SJSA1 (cell line): ENCODE results near the gene ATP8A2. TPM values are rescaled to one million over a fixed set of nuclear protein-coding genes. Genes with fewer than 3 reads are reported as not detected.

ENCODE experiments used
- DNase-seq, 2 experiments: peaks; one replicate each; pipeline ENCODE4 v3.0.0-alpha.2; 2015 to 2020; ENCODE audit warnings: low spot score in 2 of 2, low read depth in 1 of 2
- H3K27ac ChIP-seq: fragments of 250-450 bp; sonication (Bioruptor Pico); 2 replicates; pipeline ENCODE4 v1.5.1; 2020; ENCODE audit warnings: mild to moderate bottlenecking, moderate library complexity
- H3K27me3 ChIP-seq: fragments of 250-450 bp; sonication (Bioruptor Pico); replicated peaks from 2 replicates; pipeline ENCODE4 v1.5.1; 2020; ENCODE audit warnings: mild to moderate bottlenecking, moderate library complexity
- H3K36me3 ChIP-seq: fragments of 250-450 bp; sonication (Bioruptor Pico); 2 replicates; pipeline ENCODE4 v1.5.1; 2020; ENCODE audit warnings: mild to moderate bottlenecking
- H3K4me1 ChIP-seq: fragments of 250-450 bp; sonication (Bioruptor Pico); replicated peaks from 2 replicates; pipeline ENCODE4 v1.6.1; 2021; ENCODE audit warnings: mild to moderate bottlenecking
- H3K4me3 ChIP-seq: fragments of 250-450 bp; sonication (Bioruptor Pico); 2 replicates; pipeline ENCODE4 v1.5.1; 2020; ENCODE audit warnings: mild to moderate bottlenecking
- H3K9me3 ChIP-seq: fragments of 250-450 bp; sonication (Bioruptor Pico); replicated peaks from 2 replicates; pipeline ENCODE4 v1.5.1; 2020; ENCODE audit warnings: mild to moderate bottlenecking
- total RNA-seq: library from RNA; depleted of rRNA; stranded (reverse); fragments of >200 nt; shearing (Covaris generic); gene quantifications from 2 replicates; pipeline ENCODE4 v1.2.3, GENCODE V29; 2014

The ATP8A2 gene
- total RNA-seq, 1 experiment from 2014 or later: 0.13 TPM

DNA sequence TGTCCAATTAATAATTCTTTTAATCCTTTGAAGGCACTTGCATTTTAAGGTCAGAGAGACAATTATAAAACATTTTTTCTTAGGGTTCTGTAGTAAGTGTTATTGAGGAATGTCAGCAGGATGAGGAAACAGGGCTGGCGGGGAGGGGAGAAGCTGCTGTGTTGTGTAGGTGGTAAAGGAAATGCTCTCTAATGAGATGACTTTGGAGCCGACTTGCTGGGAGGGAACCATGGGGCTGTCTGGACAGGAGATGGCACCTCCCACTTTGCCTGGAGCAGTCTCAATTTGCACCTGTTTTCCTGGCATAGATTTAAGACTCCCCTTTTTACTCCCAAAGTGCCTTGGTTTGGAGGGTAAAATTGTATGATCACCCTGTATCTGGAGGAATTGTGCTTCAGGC lies 230.4 kb downstream of the ATP8A2 start:
- no peaks in the 10 kb centered on the region for H3K27me3 ChIP-seq
- H3K4me1 ChIP-seq: no peaks in the 10 kb centered on the region
- H3K36me3 ChIP-seq: no peaks in the 10 kb centered on the region
- DNase-seq: no peak
- H3K27ac ChIP-seq: no peak overlapping the region
- no peak overlapping the region for H3K4me3 ChIP-seq
- H3K9me3 ChIP-seq: no peaks in the 10 kb centered on the region

DNA sequence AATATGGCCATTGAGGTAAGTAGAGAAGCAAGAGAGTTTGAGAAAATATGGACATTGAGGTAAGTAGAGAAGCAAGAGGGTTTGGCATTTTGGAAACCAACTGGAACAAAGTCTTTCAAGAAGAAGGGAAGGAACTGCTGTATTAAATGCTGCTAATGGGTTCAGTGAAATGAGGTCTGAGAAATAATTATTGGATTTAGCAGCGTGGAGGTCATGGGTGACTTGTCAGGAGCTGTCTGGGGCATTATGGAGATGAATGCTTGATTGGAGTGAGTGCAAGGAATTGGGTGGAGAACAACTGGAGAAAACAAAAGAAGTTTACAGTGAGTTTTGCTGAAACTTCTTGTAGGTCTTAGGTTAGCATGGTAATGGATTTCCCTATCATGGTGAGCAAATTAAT lies 232.3 kb downstream of the ATP8A2 start:
- Histone ChIP-seq H3K4me1 (no peaks in the 10 kb centered on the region), H3K9me3 (no peaks in the 10 kb centered on the region), H3K27me3 (no peaks in the 10 kb centered on the region), H3K36me3 (no peaks in the 10 kb centered on the region), H3K27ac (no peak overlapping the region), H3K4me3 (no peak overlapping the region)
- no peak for DNase-seq

DNA sequence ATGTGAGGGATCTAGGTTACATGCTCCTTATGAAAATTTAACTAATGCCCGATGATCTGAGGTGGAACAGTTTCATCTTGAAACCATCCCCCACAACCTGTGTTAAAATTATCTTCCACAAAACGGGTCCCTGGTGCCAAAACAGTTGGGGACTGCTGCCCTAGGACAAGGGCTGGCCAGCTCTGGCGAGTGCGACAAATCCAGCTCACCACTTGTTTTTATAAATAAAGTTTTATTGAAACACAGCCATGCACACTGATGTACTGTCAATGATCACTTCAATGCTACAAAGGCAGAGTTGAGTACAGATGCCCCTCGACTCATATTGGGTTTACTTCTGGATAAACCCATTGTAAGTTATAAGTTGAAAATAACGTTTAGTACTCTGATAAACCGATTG lies 235.3 kb downstream of the ATP8A2 start:
- no peaks in the 10 kb centered on the region for H3K27me3 ChIP-seq
- H3K4me3 ChIP-seq: no peak overlapping the region
- H3K27ac ChIP-seq: no peak overlapping the region
- H3K9me3 ChIP-seq: no peaks in the 10 kb centered on the region
- DNase-seq: no peak
- H3K36me3 ChIP-seq: no peaks in the 10 kb centered on the region
- no peaks in the 10 kb centered on the region for H3K4me1 ChIP-seq

DNA sequence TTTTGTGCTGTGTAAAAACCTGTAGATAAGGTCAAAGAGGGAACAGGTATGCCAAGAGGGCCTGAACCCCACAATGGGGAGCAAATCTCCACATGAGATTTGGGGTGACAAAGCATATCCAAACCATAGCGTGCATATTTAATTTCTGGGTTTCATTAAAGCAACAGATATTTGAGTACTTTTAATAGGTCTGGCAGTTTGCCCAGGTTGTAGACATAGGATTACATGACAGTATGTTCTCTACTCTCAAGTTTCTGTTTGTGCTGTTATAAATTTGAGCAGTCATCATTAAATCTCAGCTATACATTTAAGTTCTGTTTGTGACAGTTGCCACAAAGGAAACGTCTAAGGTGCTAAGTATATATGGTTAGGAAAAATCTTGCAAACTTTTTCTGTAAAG lies 236.4 kb downstream of the ATP8A2 start:
- H3K27ac ChIP-seq: no peak overlapping the region
- DNase-seq: no peak
- no peaks in the 10 kb centered on the region for H3K9me3 ChIP-seq
- no peaks in the 10 kb centered on the region for H3K27me3 ChIP-seq
- H3K4me1 ChIP-seq: no peaks in the 10 kb centered on the region
- H3K4me3 ChIP-seq: no peak overlapping the region
- no peaks in the 10 kb centered on the region for H3K36me3 ChIP-seq

DNA sequence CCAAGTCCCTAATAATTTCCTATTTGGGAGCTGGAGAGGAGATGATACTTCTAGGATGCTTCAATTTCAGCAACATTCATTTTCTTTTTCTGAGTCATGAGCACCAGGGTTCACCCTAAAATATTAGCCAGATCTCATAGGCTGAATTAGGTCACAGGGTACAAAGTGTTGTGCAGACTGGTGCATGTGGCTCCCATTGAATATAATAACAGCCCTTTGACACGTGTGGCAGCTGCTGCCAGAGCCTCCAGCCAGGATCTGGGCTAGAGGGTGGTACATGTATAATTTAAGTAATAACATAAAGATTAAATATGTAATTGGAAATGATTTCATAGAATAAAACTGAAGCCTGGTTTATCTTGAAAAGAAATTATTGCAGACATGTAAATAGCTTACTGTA lies 244.9 kb downstream of the ATP8A2 start:
- H3K36me3 ChIP-seq: no peaks in the 10 kb centered on the region
- no peaks in the 10 kb centered on the region for H3K4me1 ChIP-seq
- no peaks in the 10 kb centered on the region for H3K9me3 ChIP-seq
- no peak overlapping the region for H3K4me3 ChIP-seq
- DNase-seq: no peak
- no peak overlapping the region for H3K27ac ChIP-seq
- no peaks in the 10 kb centered on the region; the same call in 1 of the 2 replicates for H3K27me3 ChIP-seq

DNA sequence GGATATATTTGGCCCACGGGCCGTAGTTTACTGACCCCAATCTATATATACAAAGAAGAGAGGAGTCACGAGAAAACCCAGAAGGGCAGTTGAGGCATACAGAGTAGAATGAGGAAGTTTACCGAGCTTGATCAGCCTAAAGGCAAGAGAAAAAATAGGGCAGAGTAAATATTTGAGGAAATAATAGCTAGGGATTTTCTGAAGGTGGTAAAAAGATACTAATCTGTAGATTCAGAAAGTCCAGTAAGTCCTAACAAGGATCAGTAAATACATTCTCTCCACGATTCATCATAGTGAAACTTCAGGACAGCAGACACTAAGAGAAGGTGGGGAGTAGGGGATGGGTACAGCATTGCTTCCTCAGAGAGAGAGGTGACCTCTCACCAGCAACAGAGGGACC lies 248.1 kb downstream of the ATP8A2 start:
- DNase-seq: no peak
- Histone ChIP-seq H3K4me3 (no peak overlapping the region), H3K36me3 (no peaks in the 10 kb centered on the region), H3K27me3 (no peaks in the 10 kb centered on the region), H3K4me1 (no peaks in the 10 kb centered on the region), H3K9me3 (no peaks in the 10 kb centered on the region), H3K27ac (no peak overlapping the region)

DNA sequence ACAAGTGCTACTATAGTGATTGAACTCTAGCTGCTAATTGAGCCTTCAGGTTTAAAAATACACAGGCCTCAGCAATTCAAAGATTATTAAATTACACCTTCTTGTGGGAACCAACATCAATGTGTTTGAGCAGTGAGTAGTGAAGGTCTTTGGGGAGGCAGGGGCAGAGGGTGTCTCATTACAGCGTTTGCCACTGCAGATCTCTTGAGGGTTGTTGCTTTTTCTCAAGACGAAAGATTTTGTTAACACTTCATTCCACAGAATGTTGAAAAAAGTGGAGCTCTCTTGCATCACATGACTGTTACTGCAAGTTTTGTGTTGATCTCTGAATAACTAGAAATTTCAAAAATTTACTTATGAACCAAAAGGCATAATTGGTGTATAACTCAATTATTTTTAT lies 253.6 kb downstream of the ATP8A2 start:
- no peak for DNase-seq
- H3K4me1 ChIP-seq: no peaks in the 10 kb centered on the region
- no peaks in the 10 kb centered on the region for H3K9me3 ChIP-seq
- no peaks in the 10 kb centered on the region for H3K27me3 ChIP-seq
- no peak overlapping the region for H3K27ac ChIP-seq
- H3K4me3 ChIP-seq: no peak overlapping the region
- H3K36me3 ChIP-seq: no peaks in the 10 kb centered on the region

DNA sequence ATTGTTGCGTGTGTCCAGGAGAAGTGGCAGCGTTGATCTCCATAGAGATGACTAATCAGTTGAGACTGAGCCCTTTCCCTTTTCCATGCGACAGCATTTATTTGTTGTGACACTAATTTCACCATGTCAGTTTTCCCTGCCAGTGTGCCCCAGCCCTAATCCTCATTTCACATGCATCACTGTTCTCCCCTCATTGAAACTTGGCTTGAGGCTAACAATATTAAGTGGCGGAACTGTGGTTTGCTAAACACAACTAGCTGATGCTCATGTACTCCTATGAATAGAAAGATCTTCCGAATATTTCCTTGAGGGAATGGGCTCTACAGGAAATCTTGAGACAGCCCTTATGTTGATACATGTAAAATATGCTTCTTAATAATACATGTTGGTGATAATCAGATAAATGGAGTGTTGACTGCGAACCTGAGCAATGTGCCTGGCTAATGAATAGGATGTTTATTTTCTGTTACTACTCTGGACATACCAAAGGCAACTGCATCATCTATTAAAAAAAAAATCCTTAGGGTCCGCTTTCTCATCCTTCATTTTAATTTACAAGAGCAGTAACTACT lies 258.6 kb downstream of the ATP8A2 start:
- H3K27me3 ChIP-seq: no peaks in the 10 kb centered on the region
- H3K4me3 ChIP-seq: no peak overlapping the region
- H3K36me3 ChIP-seq: no peaks in the 10 kb centered on the region
- no peak overlapping the region for H3K27ac ChIP-seq
- H3K4me1 ChIP-seq: no peaks in the 10 kb centered on the region
- no peak for DNase-seq
- no peaks in the 10 kb centered on the region for H3K9me3 ChIP-seq

DNA sequence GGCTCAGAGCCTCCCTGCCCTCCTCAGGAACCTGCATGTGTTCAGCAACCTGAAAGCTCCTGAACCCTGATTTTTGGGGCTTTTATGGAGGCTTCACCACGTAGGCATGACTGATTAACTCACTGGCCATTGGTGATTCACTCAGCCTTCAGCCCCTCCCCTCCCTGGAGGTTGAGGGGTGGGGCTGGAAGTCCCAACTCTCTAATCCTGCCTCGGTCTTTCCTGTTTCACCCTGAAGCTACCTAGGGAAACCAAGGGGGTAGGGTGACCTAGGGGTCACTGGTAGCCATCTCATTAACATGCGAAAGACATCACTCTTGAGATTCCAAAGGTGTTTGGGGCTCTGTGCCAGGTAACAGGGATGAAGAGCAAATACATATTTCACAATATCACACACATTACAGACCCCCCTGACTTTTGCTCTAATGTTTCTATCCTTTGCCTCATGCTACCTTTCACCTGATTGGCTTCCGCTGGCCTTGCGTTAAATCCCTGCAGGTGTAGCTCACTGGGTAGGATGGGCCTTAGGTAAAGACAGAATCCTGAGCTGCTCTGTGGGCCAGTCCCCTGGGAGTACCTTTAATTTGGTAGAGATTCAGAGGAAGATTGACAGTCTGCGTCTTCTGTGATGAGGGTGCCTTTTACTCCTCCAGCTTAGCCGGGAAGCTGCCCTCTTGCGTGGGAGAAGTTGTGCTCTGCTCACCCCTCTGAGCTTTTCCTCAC lies 260.6 kb downstream of the ATP8A2 start:
- no peaks in the 10 kb centered on the region for H3K27me3 ChIP-seq
- no peaks in the 10 kb centered on the region for H3K36me3 ChIP-seq
- H3K9me3 ChIP-seq: no peaks in the 10 kb centered on the region
- no peak overlapping the region for H3K4me3 ChIP-seq
- no peak for DNase-seq
- no peaks in the 10 kb centered on the region for H3K4me1 ChIP-seq
- no peak overlapping the region for H3K27ac ChIP-seq

DNA sequence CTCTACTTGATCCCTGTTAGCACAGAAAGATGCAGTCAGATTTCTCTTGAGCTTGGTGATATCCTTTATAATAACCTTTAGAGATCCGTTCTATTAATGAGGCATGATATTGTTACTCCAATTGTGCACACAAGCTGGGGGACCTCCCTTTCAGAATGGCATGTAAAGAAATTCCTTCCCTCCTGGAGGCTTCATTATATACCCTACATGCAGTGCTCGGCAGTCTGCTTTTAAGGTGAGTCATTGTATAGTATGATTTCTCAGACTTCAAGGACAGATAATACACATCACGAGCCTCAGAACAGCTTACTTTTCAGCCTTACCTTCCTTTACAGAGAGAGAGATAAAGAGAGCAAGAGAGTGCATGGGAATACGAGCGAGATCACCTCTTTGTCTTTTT lies 261.3 kb downstream of the ATP8A2 start:
- no peaks in the 10 kb centered on the region for H3K27me3 ChIP-seq
- no peaks in the 10 kb centered on the region for H3K9me3 ChIP-seq
- no peak for DNase-seq
- no peak overlapping the region for H3K4me3 ChIP-seq
- no peak overlapping the region for H3K27ac ChIP-seq
- H3K4me1 ChIP-seq: no peaks in the 10 kb centered on the region
- H3K36me3 ChIP-seq: no peaks in the 10 kb centered on the region

DNA sequence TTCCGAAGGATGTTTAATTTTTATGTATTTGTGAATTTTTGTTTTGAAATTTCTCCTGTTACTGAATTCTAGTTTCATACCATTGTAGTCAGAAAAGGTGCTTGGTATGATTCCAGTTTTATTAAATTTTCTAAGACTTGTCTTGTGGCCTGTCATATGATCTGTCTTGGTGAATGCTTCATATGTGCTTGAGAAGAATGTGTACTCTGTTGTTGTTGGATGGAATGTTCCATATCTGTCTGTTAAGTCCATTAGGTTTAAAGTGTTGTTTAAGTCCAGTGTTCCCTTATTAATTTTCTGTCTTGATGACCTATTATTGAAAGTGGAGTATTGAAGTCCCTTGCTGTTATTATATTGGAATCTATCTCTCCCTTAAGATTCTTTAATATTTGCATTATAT lies 273.9 kb downstream of the ATP8A2 start:
- H3K27me3 ChIP-seq: no peaks in the 10 kb centered on the region
- no peak overlapping the region for H3K27ac ChIP-seq
- no peak overlapping the region for H3K4me3 ChIP-seq
- DNase-seq: no peak
- H3K9me3 ChIP-seq: no peaks in the 10 kb centered on the region
- H3K4me1 ChIP-seq: no peaks in the 10 kb centered on the region
- H3K36me3 ChIP-seq: no peaks in the 10 kb centered on the region

DNA sequence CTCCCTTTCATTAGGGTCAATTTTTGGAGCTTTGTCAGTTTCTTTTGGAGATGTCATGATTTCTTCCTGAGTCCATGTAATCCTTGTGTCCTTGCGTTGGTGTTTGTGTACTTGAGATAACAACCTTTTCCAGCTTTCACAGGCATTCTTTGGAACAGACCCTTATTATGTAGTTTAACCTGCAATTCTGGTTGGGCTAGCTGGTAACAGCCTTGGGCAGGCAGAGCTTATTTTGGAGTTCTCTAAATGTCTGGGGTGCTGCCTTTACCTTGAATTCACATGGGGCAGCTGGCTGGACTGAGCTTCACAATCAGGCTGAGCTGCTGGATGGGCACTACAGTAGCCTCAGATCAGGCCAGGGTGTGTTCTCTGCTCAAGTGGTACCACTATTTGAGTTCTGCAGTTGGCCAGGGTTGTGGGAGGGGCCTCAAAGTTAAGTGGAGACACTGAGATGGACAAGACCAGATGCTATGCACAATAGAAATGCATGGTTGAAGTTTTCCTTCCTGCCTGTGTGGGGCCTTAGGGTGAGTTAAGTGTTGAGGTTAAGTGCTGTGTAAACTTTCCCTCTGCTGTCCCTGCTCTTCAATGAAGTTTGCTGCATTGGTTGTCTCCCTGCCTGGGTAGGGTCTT lies 277.3 kb downstream of the ATP8A2 start:
- H3K9me3 ChIP-seq: no peaks in the 10 kb centered on the region
- no peaks in the 10 kb centered on the region for H3K4me1 ChIP-seq
- no peaks in the 10 kb centered on the region for H3K36me3 ChIP-seq
- DNase-seq: no peak
- H3K27ac ChIP-seq: no peak overlapping the region
- H3K27me3 ChIP-seq: no peaks in the 10 kb centered on the region
- no peak overlapping the region for H3K4me3 ChIP-seq

DNA sequence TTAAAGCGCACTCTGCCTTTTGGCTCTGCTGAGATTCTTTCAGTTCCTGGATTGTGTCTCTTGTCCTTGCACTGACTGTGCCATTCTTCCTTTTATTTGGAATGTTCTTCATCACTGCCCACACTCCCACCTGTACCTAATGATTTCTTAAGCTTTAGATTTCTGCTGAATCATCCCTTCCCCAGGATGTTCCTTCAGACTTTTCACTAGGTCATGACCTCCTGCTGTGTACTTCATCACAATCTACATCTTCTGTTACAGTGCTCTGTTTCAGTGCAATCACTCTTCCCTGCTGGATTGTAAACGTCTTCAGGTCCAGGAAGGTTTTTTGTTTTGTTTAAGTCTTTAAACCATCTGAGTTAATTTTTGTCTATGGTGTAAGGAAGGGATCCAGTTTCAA lies 281.0 kb downstream of the ATP8A2 start:
- H3K9me3 ChIP-seq: no peaks in the 10 kb centered on the region
- DNase-seq: no peak
- no peaks in the 10 kb centered on the region for H3K4me1 ChIP-seq
- no peaks in the 10 kb centered on the region for H3K36me3 ChIP-seq
- H3K27me3 ChIP-seq: no peaks in the 10 kb centered on the region
- H3K27ac ChIP-seq: no peak overlapping the region
- H3K4me3 ChIP-seq: no peak overlapping the region

DNA sequence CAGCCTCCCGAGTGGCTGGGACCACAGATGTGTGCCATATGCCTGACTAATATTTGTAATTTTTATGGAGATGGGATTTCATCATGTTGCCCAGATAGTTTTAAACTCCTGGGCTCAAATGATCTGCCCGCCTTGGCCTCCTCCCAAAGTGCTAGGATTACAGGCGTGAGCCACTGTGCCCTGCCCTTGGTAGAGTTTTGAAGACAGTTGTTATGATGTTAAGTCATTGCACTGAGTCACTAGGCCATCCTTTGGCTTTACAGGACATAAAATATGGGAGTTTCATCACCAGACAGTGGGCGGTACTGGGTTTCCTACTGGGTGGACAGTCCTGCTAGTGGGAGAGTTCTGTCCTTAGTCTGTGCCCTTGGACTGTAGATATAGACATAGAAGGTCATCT lies 282.5 kb downstream of the ATP8A2 start:
- Histone ChIP-seq H3K27me3 (no peaks in the 10 kb centered on the region), H3K4me3 (no peak overlapping the region), H3K9me3 (no peaks in the 10 kb centered on the region), H3K4me1 (no peaks in the 10 kb centered on the region), H3K36me3 (no peaks in the 10 kb centered on the region), H3K27ac (no peak overlapping the region)
- DNase-seq: no peak
